ENCODE results near the gene REEP1. TPM values are rescaled to one million over a fixed set of nuclear protein-coding genes. Genes with fewer than 3 reads are reported as not detected.

The REEP1 gene
- total and polyA plus RNA-seq, 2 donors (not counting 1 experiment from before 2014, with no cell fraction given) = not detected

DNA sequence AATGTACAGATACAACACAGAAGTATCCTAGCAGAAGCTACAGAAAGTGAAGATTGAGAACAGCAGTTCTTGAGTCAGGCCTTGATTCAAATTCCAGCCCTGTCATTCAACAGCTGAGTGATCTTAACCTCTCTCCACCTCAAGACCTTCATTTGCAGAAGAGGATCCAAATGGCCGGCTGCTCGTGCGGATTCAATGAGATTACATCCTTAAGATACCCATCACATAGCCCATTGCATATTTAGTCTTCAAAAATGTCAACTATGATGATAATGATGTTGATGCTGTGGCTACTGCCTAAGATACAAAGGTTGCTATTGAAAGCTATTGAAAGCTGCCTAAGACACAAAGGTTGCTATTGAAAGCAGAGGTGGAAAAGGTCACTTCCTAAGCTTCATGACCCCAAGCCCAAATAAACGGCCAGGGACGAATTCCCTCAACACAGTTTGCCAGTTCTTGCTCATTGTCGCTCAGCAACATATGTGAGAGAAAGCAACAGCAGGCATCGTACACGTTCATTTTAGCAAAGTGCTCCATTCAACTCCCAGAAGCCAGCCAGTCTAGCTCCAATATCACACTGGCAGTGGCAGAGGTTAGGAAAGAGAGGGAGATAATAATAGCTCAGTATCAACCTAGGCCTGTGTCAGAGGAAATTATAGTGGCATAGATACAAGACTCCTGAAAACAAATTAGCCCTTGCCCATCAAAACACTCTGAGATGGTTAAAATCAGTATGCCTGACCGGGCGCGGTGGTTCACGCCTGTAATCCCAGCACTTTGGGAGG is 102.0 kb downstream of the REEP1 start:
- H3K9ac ChIP-seq (ENCODE audit: low read length) = no peak overlapping the region
- Mint-ChIP-seq H3K27me3 (no peaks in the 10 kb centered on the region), H3K27ac (no peak overlapping the region), H3K4me3 (no peak overlapping the region), H3K4me1 (peaks cover 27% of the 10 kb centered on the region), H3K9me3 (ENCODE audit: insufficient read depth) (no peaks in the 10 kb centered on the region)
- ATAC-seq (ENCODE audit: low read depth) (no peak), DNase-seq (no peak)
- H3K27ac ChIP-seq (ENCODE audit: low read length in 2 of 2) = no peak overlapping the region
- H2AFZ ChIP-seq (ENCODE audit: insufficient read depth, low read depth, low read length, poor library complexity, severe bottlenecking) = no peak overlapping the region
- ChIA-PET CTCF (interaction anchor here (0.8 to 1.8 kb wide), 2 partner anchors 13 to 14 kb away, joined by 3 to 8 read pairs; no protein-coding TSS in a partner anchor), POLR2A (no interaction called here)
- H3K4me3 ChIP-seq (ENCODE audit: control extremely low read depth in 1 of 5, extremely low read depth in 1 of 5, insufficient read depth in 1 of 5, low read depth in 2 of 5, low read length in 4 of 5) = no peak overlapping the region
- no peaks in the 10 kb centered on the region for H3K79me2 ChIP-seq (ENCODE audit: control insufficient read depth, insufficient read depth, low read length)
- 100% methylated on average over 5 of the region's 12 CpGs for WGBS (ENCODE audit: insufficient coverage)
- no peaks in the 10 kb centered on the region for H3K36me3 ChIP-seq (replicated peaks in 1 of 2; ENCODE audit: control extremely low read depth in 1 of 2, control insufficient read depth in 1 of 2, extremely low read depth in 1 of 2, insufficient read depth in 2 of 2, low read length in 1 of 2)
- no peak overlapping the region for H3K4me2 ChIP-seq (replicated peaks; ENCODE audit: low read depth, low read length, poor library complexity, severe bottlenecking)
- intact Hi-C loops (cut with micrococcal nuclease) = no loop called here
- H3K27me3 ChIP-seq (replicated peaks in 1 of 4; ENCODE audit: control extremely low read depth in 1 of 4, control insufficient read depth in 3 of 4, insufficient read depth in 4 of 4, low read length in 3 of 4) = no peaks in the 10 kb centered on the region
- no peak for TF ChIP-seq EZH2 (IDR thresholded peaks at IDR 0.05; ENCODE audit: borderline replicate concordance, insufficient read depth, low read depth, low read length, poor library complexity, severe bottlenecking)
- TF ChIP-seq CTCF (IDR thresholded peaks at IDR 0.05) = no peak
- peaks cover 29 to 33% of the 10 kb centered on the region in 2 donors for H3K4me1 ChIP-seq (ENCODE audit: control insufficient read depth in 2 of 2, insufficient read depth in 2 of 2, low read length in 2 of 2)
- H4K20me1 ChIP-seq (ENCODE audit: control insufficient read depth, insufficient read depth, low read length, poor library complexity, severe bottlenecking) = no peaks in the 10 kb centered on the region
- peaks cover 0 to 3% (median 0%) of the 10 kb centered on the region in 3 donors for H3K9me3 ChIP-seq (ENCODE audit: control extremely low read depth in 1 of 3, control insufficient read depth in 2 of 3, insufficient read depth in 1 of 3, low read length in 2 of 3)

DNA sequence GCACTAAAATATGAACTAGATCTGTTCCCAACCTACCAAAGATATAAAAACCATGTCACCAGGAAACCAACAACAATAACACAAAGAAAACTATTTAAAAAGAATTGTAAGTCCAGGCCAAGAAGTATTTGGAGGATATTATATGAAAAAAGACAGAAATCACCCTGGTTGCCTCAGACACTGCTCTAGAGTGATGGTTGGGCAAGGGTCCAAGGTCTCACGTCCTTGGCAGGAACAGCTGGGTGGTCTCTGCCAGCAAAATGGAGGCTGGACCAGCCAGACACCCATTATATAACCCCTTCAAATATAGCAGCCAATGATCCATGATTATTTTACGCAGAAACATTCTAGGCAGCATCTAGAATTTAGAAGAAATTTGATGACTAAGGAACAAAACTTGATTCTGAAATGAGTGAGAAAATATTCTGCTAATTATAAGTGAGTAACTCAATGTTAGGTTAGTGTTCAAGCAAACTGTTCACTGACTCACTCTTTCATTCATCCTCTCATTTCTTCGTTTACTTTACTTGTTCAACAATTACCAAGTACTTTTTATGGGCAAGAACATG is 102.8 kb downstream of the REEP1 start:
- Mint-ChIP-seq H3K4me3 (no peak overlapping the region), H3K27me3 (no peaks in the 10 kb centered on the region), H3K9me3 (ENCODE audit: insufficient read depth) (no peaks in the 10 kb centered on the region), H3K27ac (no peak overlapping the region), H3K4me1 (peaks cover 24% of the 10 kb centered on the region)
- Histone ChIP-seq H3K79me2 (ENCODE audit: control insufficient read depth, insufficient read depth, low read length) (no peaks in the 10 kb centered on the region), H3K4me2 (replicated peaks; ENCODE audit: low read depth, low read length, poor library complexity, severe bottlenecking) (no peak overlapping the region), H3K27me3 (replicated peaks in 1 of 4; ENCODE audit: control extremely low read depth in 1 of 4, control insufficient read depth in 3 of 4, insufficient read depth in 4 of 4, low read length in 3 of 4) (no peaks in the 10 kb centered on the region), H2AFZ (ENCODE audit: insufficient read depth, low read depth, low read length, poor library complexity, severe bottlenecking) (no peak overlapping the region), H3K9me3 (ENCODE audit: control extremely low read depth in 1 of 3, control insufficient read depth in 2 of 3, insufficient read depth in 1 of 3, low read length in 2 of 3) (no peaks in the 10 kb centered on the region), H3K4me3 (ENCODE audit: control extremely low read depth in 1 of 5, extremely low read depth in 1 of 5, insufficient read depth in 1 of 5, low read depth in 2 of 5, low read length in 4 of 5) (no peak overlapping the region), H3K9ac (ENCODE audit: low read length) (no peak overlapping the region), H4K20me1 (ENCODE audit: control insufficient read depth, insufficient read depth, low read length, poor library complexity, severe bottlenecking) (no peaks in the 10 kb centered on the region), H3K36me3 (replicated peaks in 1 of 2; ENCODE audit: control extremely low read depth in 1 of 2, control insufficient read depth in 1 of 2, extremely low read depth in 1 of 2, insufficient read depth in 2 of 2, low read length in 1 of 2) (no peaks in the 10 kb centered on the region), H3K27ac (ENCODE audit: low read length in 2 of 2) (no peak overlapping the region), H3K4me1 (ENCODE audit: control insufficient read depth in 2 of 2, insufficient read depth in 2 of 2, low read length in 2 of 2) (peaks cover 28 to 29% of the 10 kb centered on the region in 2 donors)
- ChIA-PET CTCF (interaction anchor here (1.8 kb wide), 1 partner anchor 14 kb away, joined by 8 read pairs; no protein-coding TSS in a partner anchor), POLR2A (no interaction called here)
- intact Hi-C loops (cut with micrococcal nuclease) = no loop called here
- WGBS (ENCODE audit: insufficient coverage) = 60% methylated on average over 1 of the region's 3 CpGs
- ATAC-seq (ENCODE audit: low read depth) (no peak), DNase-seq (no peak)
- TF ChIP-seq EZH2 (IDR thresholded peaks at IDR 0.05; ENCODE audit: borderline replicate concordance, insufficient read depth, low read depth, low read length, poor library complexity, severe bottlenecking) (no peak), CTCF (IDR thresholded peaks at IDR 0.05) (no peak)

Data from B cell (primary cell).